ENCODE measurements around the gene ACSL1.

GRCh38 chr4:184851886-184852285 lies 26.1 kb upstream of the ACSL1 start:
- TF ChIP-seq CTCF (IDR thresholded peaks at IDR 0.05; ENCODE audit: insufficient read depth, low read length, poor library complexity, severe bottlenecking), result no peak
- TF ChIP-seq EZH2phosphoT487 (conservative IDR thresholded peaks at IDR 0.05; ENCODE audit: low read length), result no peak

All from SU-DHL-6 (cell line).